GM12872 (cell line): Measurements from ENCODE around the gene TBRG1.

ENCODE experiments used
- CTCF ChIP-seq: IDR thresholded peaks from 3 replicates; pipeline ENCODE4 v1.5.1; 2011; ENCODE audit warnings: low read depth, mild to moderate bottlenecking, low read length, moderate library complexity; ENCODE audit not compliant: insufficient read depth

Gene TBRG1

GRCh38 chr11:124605719-124606118, 16.9 kb upstream of the TBRG1 start:
- no peak for TF ChIP-seq CTCF

GRCh38 chr11:124608147-124608546, 14.5 kb upstream of the TBRG1 start:
- TF ChIP-seq CTCF = no peak

GRCh38 chr11:124610295-124610694, 12.4 kb upstream of the TBRG1 start:
- no peak for TF ChIP-seq CTCF

GRCh38 chr11:124611064-124611463, 11.6 kb upstream of the TBRG1 start, which contains the start of gene PANX3:
Gene PANX3 (plus strand): TSS chr11:124611428. CDS start chr11:124611557, 129 bp downstream.
- TF ChIP-seq CTCF = no peak

GRCh38 chr11:124612045-124612444, 10.6 kb upstream of the TBRG1 start:
- TF ChIP-seq CTCF = no peak

GRCh38 chr11:124612567-124613246, 10.0 kb upstream of the TBRG1 start:
- no peak for TF ChIP-seq CTCF

- no peak for TF ChIP-seq CTCF
Measured at GRCh38 chr11:124618863-124619262, 3.8 kb upstream of the TBRG1 start.
